Left ventricle myocardium inferior (tissue), 1 donor: ENCODE data around the gene TMEM132D. TPM values are rescaled to one million over a fixed set of nuclear protein-coding genes. Genes with fewer than 3 reads are reported as not detected.
"Not testable (repeated sequence)": the region's sequence is repeated elsewhere in the genome, so short reads cannot be mapped to it uniquely, and the experiment has no call there.

Experiments
- DNase-seq: peaks from one replicate; pipeline ENCODE4 v3.0.0-alpha.2; 2020
- H3K27ac ChIP-seq: fragments of 200-600 bp; replicated peaks from 2 replicates; pipeline ENCODE4 v1.8.0; 2021
- H3K27me3 ChIP-seq: fragments of 200-600 bp; 2 replicates; pipeline ENCODE4 v1.8.0; 2021; ENCODE audit warnings: low read depth
- H3K36me3 ChIP-seq: fragments of 200-600 bp; 2 replicates; pipeline ENCODE4 v1.8.0; 2021
- H3K4me1 ChIP-seq: fragments of 200-600 bp; 2 replicates; pipeline ENCODE4 v1.8.0; 2021
- H3K4me3 ChIP-seq: fragments of 200-600 bp; 2 replicates; pipeline ENCODE4 v1.8.0; 2021; ENCODE audit warnings: mild to moderate bottlenecking, moderate library complexity
- H3K9me3 ChIP-seq: fragments of 200-600 bp; replicated peaks from 2 replicates; pipeline ENCODE4 v1.8.0; 2021
- CTCF ChIP-seq: fragments of 200-600 bp; IDR thresholded peaks from 2 replicates; pipeline ENCODE4 v1.8.0; 2021; ENCODE audit warnings: antibody characterized with exemption, mild to moderate bottlenecking, borderline replicate concordance
- intact Hi-C: fragments of 100-400 bp; cut with micrococcal nuclease; formaldehyde crosslinking; loops from one replicate; pipeline ENCODE4 v1.11.0; 2022
- total RNA-seq: library from RNA; stranded (reverse); fragmentation: NEBNext Ultra II Directional; extraction: Animal tissue kit (Norgen Biotek cat#: 25700); gene quantifications from one replicate; pipeline ENCODE4 v1.2.1, GENCODE V29; 2021
- donor health status: DM: no; HTN: yes; CAD: no; lungs with severe emphysema.

The TMEM132D gene
- total RNA-seq, 1 donor from 2014 or later: not detected

- TF ChIP-seq CTCF: no peak
- no peaks in the 10 kb centered on the region for H3K36me3 ChIP-seq
- H3K4me1 ChIP-seq: no peaks in the 10 kb centered on the region
- intact Hi-C loops: no loop called here
- peaks cover 9% of the 10 kb centered on the region for H3K9me3 ChIP-seq
- H3K27ac ChIP-seq: no peak overlapping the region
- H3K27me3 ChIP-seq: peaks cover 27% of the 10 kb centered on the region
- H3K4me3 ChIP-seq: no peak overlapping the region
- DNase-seq: no peak
Measured at GRCh38 chr12:129064209-129064855, 839.5 kb downstream of the TMEM132D start.

- DNase-seq: no peak
- peaks cover 20% of the 10 kb centered on the region for H3K27me3 ChIP-seq
- no peak overlapping the region for H3K4me3 ChIP-seq
- H3K36me3 ChIP-seq: no peaks in the 10 kb centered on the region
- H3K4me1 ChIP-seq: no peaks in the 10 kb centered on the region
- H3K27ac ChIP-seq: no peak overlapping the region
- no peak for TF ChIP-seq CTCF
- peaks cover 9% of the 10 kb centered on the region for H3K9me3 ChIP-seq
- intact Hi-C loops: no loop called here
Measured at GRCh38 chr12:129063600-129063999, 840.2 kb downstream of the TMEM132D start.

- no peak for TF ChIP-seq CTCF
- intact Hi-C loops: no loop called here
- Histone ChIP-seq H3K4me3 (no peak overlapping the region), H3K27me3 (peaks cover 33% of the 10 kb centered on the region), H3K27ac (no peak overlapping the region), H3K4me1 (no peaks in the 10 kb centered on the region), H3K36me3 (no peaks in the 10 kb centered on the region), H3K9me3 (peaks cover 4% of the 10 kb centered on the region)
- no peak for DNase-seq
Measured at GRCh38 chr12:129053232-129053631, 850.6 kb downstream of the TMEM132D start.

GRCh38 chr12:129052373-129052772, 851.5 kb downstream of the TMEM132D start:
- Histone ChIP-seq H3K27me3 (peaks cover 41% of the 10 kb centered on the region), H3K9me3 (peaks cover 4% of the 10 kb centered on the region), H3K36me3 (no peaks in the 10 kb centered on the region), H3K4me3 (no peak overlapping the region), H3K27ac (no peak overlapping the region), H3K4me1 (no peaks in the 10 kb centered on the region)
- intact Hi-C loops: no loop called here
- DNase-seq: no peak
- no peak for TF ChIP-seq CTCF

- Histone ChIP-seq H3K36me3 (no peaks in the 10 kb centered on the region), H3K9me3 (no peaks in the 10 kb centered on the region), H3K4me3 (no peak overlapping the region), H3K27me3 (peaks cover 44% of the 10 kb centered on the region), H3K27ac (no peak overlapping the region), H3K4me1 (no peaks in the 10 kb centered on the region)
- no peak for TF ChIP-seq CTCF
- intact Hi-C loops: no loop called here
- DNase-seq: no peak
Measured at GRCh38 chr12:129049917-129050316, 853.9 kb downstream of the TMEM132D start.

GRCh38 chr12:129043334-129043733, 860.5 kb downstream of the TMEM132D start:
- H3K9me3 ChIP-seq, H3K27ac ChIP-seq, H3K36me3 ChIP-seq, H3K4me3 ChIP-seq, intact Hi-C loops, H3K4me1 ChIP-seq, DNase-seq: not testable (repeated sequence)
- peaks cover 28% of the 10 kb centered on the region for H3K27me3 ChIP-seq
